ENCODE measurements around the gene PNP.
"Not testable (repeated sequence)": the region's sequence is repeated elsewhere in the genome, so short reads cannot be mapped to it uniquely, and the experiment has no call there.

PNP gene

GRCh38 chr14:20490563-20490962, 21.4 kb downstream of the PNP start:
- Histone ChIP-seq H3K9me3 (ENCODE audit: control insufficient read depth, low read length) (no peaks in the 10 kb centered on the region), H3K4me3 (ENCODE audit: insufficient read depth, low read depth, low read length) (no peak overlapping the region), H3K27ac (ENCODE audit: insufficient read depth, low read depth, low read length, poor library complexity, severe bottlenecking) (no peak overlapping the region), H3K36me3 (ENCODE audit: control insufficient read depth, insufficient read depth, low read length) (no peaks in the 10 kb centered on the region), H3K4me1 (ENCODE audit: control insufficient read depth, insufficient read depth, low read length) (no peaks in the 10 kb centered on the region), H3K27me3 (ENCODE audit: control insufficient read depth, insufficient read depth, low read length, poor library complexity, severe bottlenecking) (no peaks in the 10 kb centered on the region)
- WGBS, 2 experiments: 64 to 67% methylated on average over 6 of the region's 6 CpGs

DNA sequence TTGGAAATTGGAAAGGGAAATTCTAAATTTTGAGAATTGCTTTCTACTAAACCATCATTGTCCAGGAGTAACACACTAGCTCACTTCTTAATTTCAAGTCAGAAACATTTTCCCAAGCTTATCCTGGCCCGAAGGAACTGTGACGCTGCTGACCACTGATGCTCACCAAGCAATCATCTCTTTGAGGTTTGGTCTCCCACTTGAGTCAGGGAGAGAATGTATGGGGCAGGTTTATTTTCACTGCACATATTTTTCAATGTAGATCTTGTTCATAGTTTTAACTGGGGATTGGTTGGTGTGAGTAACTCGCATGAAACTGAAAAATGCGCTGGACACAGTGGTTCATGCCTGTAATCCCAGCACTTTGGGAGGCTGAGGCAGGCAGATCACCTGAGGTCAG, 23.3 kb downstream of the PNP start:
- H3K36me3 ChIP-seq (ENCODE audit: control insufficient read depth, insufficient read depth, low read length): no peaks in the 10 kb centered on the region
- no peak overlapping the region for H3K27ac ChIP-seq (ENCODE audit: insufficient read depth, low read depth, low read length, poor library complexity, severe bottlenecking)
- no peaks in the 10 kb centered on the region for H3K4me1 ChIP-seq (ENCODE audit: control insufficient read depth, insufficient read depth, low read length)
- no peak overlapping the region for H3K4me3 ChIP-seq (ENCODE audit: insufficient read depth, low read depth, low read length)
- WGBS, 2 experiments: 94 to 96% methylated on average over 4 of the region's 4 CpGs
- H3K27me3 ChIP-seq (ENCODE audit: control insufficient read depth, insufficient read depth, low read length, poor library complexity, severe bottlenecking): no peaks in the 10 kb centered on the region
- H3K9me3 ChIP-seq (ENCODE audit: control insufficient read depth, low read length): no peaks in the 10 kb centered on the region

- WGBS, 2 experiments: 88 to 97% methylated on average over 1 to 2 of the region's 2 CpGs
- no peaks in the 10 kb centered on the region for H3K9me3 ChIP-seq (ENCODE audit: control insufficient read depth, low read length)
- no peaks in the 10 kb centered on the region for H3K4me1 ChIP-seq (ENCODE audit: control insufficient read depth, insufficient read depth, low read length)
- no peak overlapping the region for H3K27ac ChIP-seq (ENCODE audit: insufficient read depth, low read depth, low read length, poor library complexity, severe bottlenecking)
- H3K36me3 ChIP-seq (ENCODE audit: control insufficient read depth, insufficient read depth, low read length): no peaks in the 10 kb centered on the region
- no peak overlapping the region for H3K4me3 ChIP-seq (ENCODE audit: insufficient read depth, low read depth, low read length)
- no peaks in the 10 kb centered on the region for H3K27me3 ChIP-seq (ENCODE audit: control insufficient read depth, insufficient read depth, low read length, poor library complexity, severe bottlenecking)
These were observed 24.4 kb downstream of the PNP start for GRCh38 chr14:20493634-20494033.

- no peak overlapping the region for H3K27ac ChIP-seq (ENCODE audit: insufficient read depth, low read depth, low read length, poor library complexity, severe bottlenecking)
- H3K27me3 ChIP-seq (ENCODE audit: control insufficient read depth, insufficient read depth, low read length, poor library complexity, severe bottlenecking): no peaks in the 10 kb centered on the region
- H3K9me3 ChIP-seq (ENCODE audit: control insufficient read depth, low read length): no peaks in the 10 kb centered on the region
- no peak overlapping the region for H3K4me3 ChIP-seq (ENCODE audit: insufficient read depth, low read depth, low read length)
- H3K4me1 ChIP-seq (ENCODE audit: control insufficient read depth, insufficient read depth, low read length): peaks cover 4% of the 10 kb centered on the region
- 88 to 91% methylated on average over 8 of the region's 8 CpGs for WGBS, 2 experiments
- H3K36me3 ChIP-seq (ENCODE audit: control insufficient read depth, insufficient read depth, low read length): no peaks in the 10 kb centered on the region
These were observed 25.9 kb downstream of the PNP start for GRCh38 chr14:20494935-20495766.

- Histone ChIP-seq H3K9me3 (ENCODE audit: control insufficient read depth, low read length) (no peaks in the 10 kb centered on the region), H3K4me3 (ENCODE audit: insufficient read depth, low read depth, low read length) (no peak overlapping the region), H3K36me3 (ENCODE audit: control insufficient read depth, insufficient read depth, low read length) (no peaks in the 10 kb centered on the region), H3K27ac (ENCODE audit: insufficient read depth, low read depth, low read length, poor library complexity, severe bottlenecking) (no peak overlapping the region), H3K4me1 (ENCODE audit: control insufficient read depth, insufficient read depth, low read length) (peaks cover 4% of the 10 kb centered on the region), H3K27me3 (ENCODE audit: control insufficient read depth, insufficient read depth, low read length, poor library complexity, severe bottlenecking) (no peaks in the 10 kb centered on the region)
- WGBS, 2 experiments: 82 to 93% methylated on average over 2 of the region's 2 CpGs
These were observed 29.4 kb downstream of the PNP start for GRCh38 chr14:20498622-20499021.

DNA sequence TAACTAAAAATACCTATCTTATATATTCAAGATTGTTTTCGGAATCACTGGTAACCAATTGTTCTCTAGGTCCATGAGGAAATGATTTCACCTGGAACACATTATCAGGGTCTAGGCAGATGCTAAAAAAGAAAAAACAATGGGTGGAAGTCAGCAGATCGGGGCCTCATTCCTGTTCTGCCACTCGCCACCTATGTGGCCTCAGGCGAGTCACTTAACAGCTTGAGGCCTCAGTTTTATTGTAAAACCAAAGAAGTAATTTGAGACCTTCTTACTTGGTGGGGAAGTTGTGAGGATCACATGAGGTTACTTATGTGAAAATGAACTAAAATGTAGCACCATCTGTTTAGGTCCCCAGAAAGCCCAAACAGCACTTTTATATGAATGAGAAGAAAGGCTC, 29.9 kb downstream of the PNP start:
- H3K4me1 ChIP-seq (ENCODE audit: control insufficient read depth, insufficient read depth, low read length): peaks cover 4% of the 10 kb centered on the region
- 53 to 54% methylated on average over 4 of the region's 4 CpGs for WGBS, 2 experiments
- no peaks in the 10 kb centered on the region for H3K9me3 ChIP-seq (ENCODE audit: control insufficient read depth, low read length)
- H3K4me3 ChIP-seq (ENCODE audit: insufficient read depth, low read depth, low read length): no peak overlapping the region
- no peaks in the 10 kb centered on the region for H3K36me3 ChIP-seq (ENCODE audit: control insufficient read depth, insufficient read depth, low read length)
- no peaks in the 10 kb centered on the region for H3K27me3 ChIP-seq (ENCODE audit: control insufficient read depth, insufficient read depth, low read length, poor library complexity, severe bottlenecking)
- H3K27ac ChIP-seq (ENCODE audit: insufficient read depth, low read depth, low read length, poor library complexity, severe bottlenecking): no peak overlapping the region

- peaks cover 4% of the 10 kb centered on the region for H3K4me1 ChIP-seq (ENCODE audit: control insufficient read depth, insufficient read depth, low read length)
- H3K36me3 ChIP-seq (ENCODE audit: control insufficient read depth, insufficient read depth, low read length): no peaks in the 10 kb centered on the region
- H3K27me3 ChIP-seq (ENCODE audit: control insufficient read depth, insufficient read depth, low read length, poor library complexity, severe bottlenecking): no peaks in the 10 kb centered on the region
- H3K4me3 ChIP-seq (ENCODE audit: insufficient read depth, low read depth, low read length): no peak overlapping the region
- H3K27ac ChIP-seq (ENCODE audit: insufficient read depth, low read depth, low read length, poor library complexity, severe bottlenecking): no peak overlapping the region
- H3K9me3 ChIP-seq (ENCODE audit: control insufficient read depth, low read length): no peaks in the 10 kb centered on the region
- 94% methylated on average over 5 of the region's 5 CpGs for WGBS, 2 experiments
These were observed 30.7 kb downstream of the PNP start for GRCh38 chr14:20499881-20500280.

DNA sequence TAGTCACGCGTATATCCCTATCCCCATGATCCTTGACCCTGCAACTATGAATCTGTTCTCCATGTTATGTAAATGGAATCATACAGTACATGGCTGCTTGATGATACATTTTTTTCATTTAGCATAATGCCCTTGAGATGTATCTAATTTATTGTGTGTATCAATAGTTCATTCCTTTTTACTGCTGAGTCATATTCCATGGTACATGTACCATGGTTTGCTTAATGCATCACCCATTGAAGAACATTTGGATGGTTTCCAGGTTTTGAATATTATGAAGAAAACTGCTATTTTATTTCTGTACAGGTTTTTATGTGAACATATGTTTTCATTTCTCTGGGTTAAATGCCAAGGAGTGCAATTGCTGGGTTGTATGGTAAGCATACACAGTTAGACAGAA, 32.1 kb downstream of the PNP start:
- Histone ChIP-seq H3K36me3 (ENCODE audit: control insufficient read depth, insufficient read depth, low read length) (no peaks in the 10 kb centered on the region), H3K9me3 (ENCODE audit: control insufficient read depth, low read length) (no peaks in the 10 kb centered on the region), H3K4me3 (ENCODE audit: insufficient read depth, low read depth, low read length) (no peak overlapping the region), H3K27me3 (ENCODE audit: control insufficient read depth, insufficient read depth, low read length, poor library complexity, severe bottlenecking) (no peaks in the 10 kb centered on the region), H3K27ac (ENCODE audit: insufficient read depth, low read depth, low read length, poor library complexity, severe bottlenecking) (no peak overlapping the region), H3K4me1 (ENCODE audit: control insufficient read depth, insufficient read depth, low read length) (peaks cover 4% of the 10 kb centered on the region)
- WGBS, 2 experiments: 100% methylated on average over 2 of the region's 2 CpGs

GRCh38 chr14:20503898-20504297, 34.7 kb downstream of the PNP start:
- no peaks in the 10 kb centered on the region for H3K36me3 ChIP-seq (ENCODE audit: control insufficient read depth, insufficient read depth, low read length)
- H3K27ac ChIP-seq (ENCODE audit: insufficient read depth, low read depth, low read length, poor library complexity, severe bottlenecking): no peak overlapping the region
- H3K9me3 ChIP-seq (ENCODE audit: control insufficient read depth, low read length): no peaks in the 10 kb centered on the region
- H3K27me3 ChIP-seq (ENCODE audit: control insufficient read depth, insufficient read depth, low read length, poor library complexity, severe bottlenecking): no peaks in the 10 kb centered on the region
- 91 to 93% methylated on average over 6 of the region's 6 CpGs for WGBS, 2 experiments
- no peak overlapping the region for H3K4me3 ChIP-seq (ENCODE audit: insufficient read depth, low read depth, low read length)
- peaks cover 4% of the 10 kb centered on the region for H3K4me1 ChIP-seq (ENCODE audit: control insufficient read depth, insufficient read depth, low read length)

- not testable (repeated sequence) for H3K9me3 ChIP-seq (ENCODE audit: control insufficient read depth, low read length); H3K36me3 ChIP-seq (ENCODE audit: control insufficient read depth, insufficient read depth, low read length); H3K27ac ChIP-seq (ENCODE audit: insufficient read depth, low read depth, low read length, poor library complexity, severe bottlenecking); H3K4me1 ChIP-seq (ENCODE audit: control insufficient read depth, insufficient read depth, low read length); H3K4me3 ChIP-seq (ENCODE audit: insufficient read depth, low read depth, low read length); H3K27me3 ChIP-seq (ENCODE audit: control insufficient read depth, insufficient read depth, low read length, poor library complexity, severe bottlenecking)
- WGBS, 2 experiments: 94 to 98% methylated on average over 12 to 21 of the region's 30 CpGs
These were observed 37.1 kb downstream of the PNP start for GRCh38 chr14:20506276-20506675.

All from ectodermal cell (in vitro differentiated cells).